H9 (cell line): ENCODE results near the gene PDE4A. TPM values are rescaled to one million over a fixed set of nuclear protein-coding genes. Genes with fewer than 3 reads are reported as not detected.
A peak's percentile ranks its signal among the peaks of the same experiment; 100 is the strongest.

ENCODE experiments used
- DNase-seq: peaks from one replicate; pipeline ENCODE4 v3.0.0-alpha.2; 2017
- H2AFZ ChIP-seq: one replicate; pipeline ENCODE4 v1.6.1; 2013; ENCODE audit warnings: mild to moderate bottlenecking, low read length, control low read depth, moderate library complexity
- H2AK5ac ChIP-seq: 2 replicates; pipeline ENCODE4 v1.6.1; 2013; ENCODE audit warnings: low read length, control low read depth, mixed read lengths; ENCODE audit not compliant: insufficient read length
- H2BK120ac ChIP-seq: one replicate; pipeline ENCODE4 v1.6.1; 2013; ENCODE audit warnings: low read depth, mild to moderate bottlenecking, low read length, control low read depth, inconsistent platforms; ENCODE audit not compliant: poor library complexity, severe bottlenecking
- H2BK12ac ChIP-seq: 2 replicates; pipeline ENCODE4 v1.6.1; 2013; ENCODE audit warnings: low read length, control low read depth, mixed read lengths, low read depth; ENCODE audit not compliant: insufficient read length
- H2BK15ac ChIP-seq: 2 replicates; pipeline ENCODE4 v1.6.1; 2013; ENCODE audit warnings: low read depth, low read length, control low read depth
- H2BK20ac ChIP-seq: one replicate; pipeline ENCODE4 v1.6.1; 2013; ENCODE audit warnings: low read depth, mild to moderate bottlenecking, low read length, control low read depth, inconsistent platforms; ENCODE audit not compliant: poor library complexity, severe bottlenecking
- H2BK5ac ChIP-seq: 2 replicates; pipeline ENCODE4 v1.6.1; 2013; ENCODE audit warnings: low read length, control low read depth, mixed read lengths; ENCODE audit not compliant: insufficient read length
- H3K14ac ChIP-seq: 2 replicates; pipeline ENCODE4 v1.6.1; 2013; ENCODE audit warnings: low read length, control low read depth; ENCODE audit not compliant: insufficient read depth
- H3K18ac ChIP-seq: 2 replicates; pipeline ENCODE4 v1.6.1; 2013; ENCODE audit warnings: low read depth, mild to moderate bottlenecking, mixed read lengths, low read length, control low read depth; ENCODE audit not compliant: insufficient read length
- H3K23ac ChIP-seq: 2 replicates; pipeline ENCODE4 v1.6.1; 2013; ENCODE audit warnings: low read length, control low read depth, mixed read lengths, low read depth; ENCODE audit not compliant: insufficient read length
- H3K23me2 ChIP-seq: 2 replicates; pipeline ENCODE4 v1.6.1; 2013; ENCODE audit warnings: low read depth, mild to moderate bottlenecking, mixed read lengths, low read length, control low read depth; ENCODE audit not compliant: insufficient read length, poor library complexity, severe bottlenecking
- H3K27ac ChIP-seq: 2 replicates; pipeline ENCODE4 v1.5.1; 2013; ENCODE audit warnings: low read length, control low read depth, mixed read lengths, low read depth; ENCODE audit not compliant: insufficient read length
- H3K27me3 ChIP-seq: 2 replicates; pipeline ENCODE4 v1.6.1; 2013; ENCODE audit warnings: low read length, control low read depth, inconsistent platforms; ENCODE audit not compliant: insufficient read depth
- H3K4ac ChIP-seq: 2 replicates; pipeline ENCODE4 v1.6.1; 2013; ENCODE audit warnings: low read depth, mild to moderate bottlenecking, control low read depth, inconsistent platforms, low read length, moderate library complexity
- H3K4me1 ChIP-seq: 2 replicates; pipeline ENCODE4 v1.6.1; 2013; ENCODE audit warnings: low read length, control low read depth, inconsistent platforms; ENCODE audit not compliant: insufficient read depth
- H3K4me2 ChIP-seq: 2 replicates; pipeline ENCODE4 v1.6.1; 2013; ENCODE audit warnings: low read length, control low read depth, mixed read lengths; ENCODE audit not compliant: insufficient read length, insufficient read depth
- H3K56ac ChIP-seq: 2 replicates; pipeline ENCODE4 v1.6.1; 2013; ENCODE audit warnings: low read depth, mild to moderate bottlenecking, mixed read lengths, low read length, control low read depth; ENCODE audit not compliant: insufficient read length
- H3K79me1 ChIP-seq: 2 replicates; pipeline ENCODE4 v1.6.1; 2013; ENCODE audit warnings: low read depth, mild to moderate bottlenecking, moderate library complexity, low read length, control low read depth, inconsistent platforms; ENCODE audit not compliant: insufficient read depth, poor library complexity, severe bottlenecking
- H3K79me2 ChIP-seq: 2 replicates; pipeline ENCODE4 v1.6.1; 2013; ENCODE audit warnings: low read length, control low read depth, inconsistent platforms; ENCODE audit not compliant: insufficient read depth
- H3K9ac ChIP-seq: 2 replicates; pipeline ENCODE4 v1.6.1; 2013; ENCODE audit warnings: low read length, control low read depth, mixed read lengths; ENCODE audit not compliant: insufficient read length; ENCODE audit errors: extremely low read depth
- H3K9me3 ChIP-seq: one replicate; pipeline ENCODE4 v1.6.1; 2013; ENCODE audit warnings: low read depth, low read length, inconsistent platforms; ENCODE audit not compliant: control insufficient read depth
- H3T11ph ChIP-seq: one replicate; pipeline ENCODE4 v1.6.1; 2013; ENCODE audit warnings: mild to moderate bottlenecking, low read length, control low read depth, inconsistent platforms
- H4K20me1 ChIP-seq: one replicate; pipeline ENCODE4 v1.6.1; 2013; ENCODE audit not compliant: control insufficient read depth, insufficient read length, insufficient read depth
- H4K5ac ChIP-seq: 2 replicates; pipeline ENCODE4 v1.6.1; 2013; ENCODE audit warnings: low read depth, mild to moderate bottlenecking, mixed read lengths, low read length, control low read depth; ENCODE audit not compliant: insufficient read length
- H4K8ac ChIP-seq: replicated peaks from 2 replicates; pipeline ENCODE4 v1.6.1; 2013; ENCODE audit warnings: low read length, control low read depth, mixed read lengths, low read depth; ENCODE audit not compliant: insufficient read length
- H4K91ac ChIP-seq: 2 replicates; pipeline ENCODE4 v1.6.1; 2013; ENCODE audit warnings: low read depth, mild to moderate bottlenecking, moderate library complexity, mixed read lengths, low read length, control low read depth; ENCODE audit not compliant: insufficient read length
- H3K27ac Mint-ChIP-seq, 3 experiments: 2 replicates in 2 of 3; 3 replicates in 1 of 3; pipeline ENCODE4 v1.8.0; 2020 to 2021; ENCODE audit warnings: mixed read lengths in 3 of 3, mild to moderate bottlenecking in 1 of 3, moderate library complexity in 1 of 3
- H3K27me3 Mint-ChIP-seq: 2 replicates; pipeline ENCODE4 v1.8.0; 2021; ENCODE audit warnings: low read depth, mild to moderate bottlenecking, moderate library complexity, mixed read lengths
- H3K36me3 Mint-ChIP-seq, 3 experiments: 2 replicates in 2 of 3; 3 replicates in 1 of 3; pipeline ENCODE4 v1.8.0; 2020 to 2021; ENCODE audit warnings: low read depth in 3 of 3, mixed read lengths in 3 of 3; ENCODE audit not compliant: insufficient read depth in 1 of 3
- H3K4me1 Mint-ChIP-seq, 2 experiments: 2 replicates each; pipeline ENCODE4 v1.8.0; 2020; ENCODE audit warnings: mixed read lengths in 2 of 2
- H3K4me3 Mint-ChIP-seq, 2 experiments: 2 replicates in 1 of 2; 3 replicates in 1 of 2; pipeline ENCODE4 v1.8.0; 2020 to 2021; ENCODE audit warnings: mild to moderate bottlenecking in 2 of 2, mixed read lengths in 2 of 2, moderate library complexity in 1 of 2
- H3K9me3 Mint-ChIP-seq, 2 experiments: 2 replicates in 1 of 2; 3 replicates in 1 of 2; pipeline ENCODE4 v1.8.0; 2020; ENCODE audit warnings: mild to moderate bottlenecking in 2 of 2, mixed read lengths in 2 of 2, moderate library complexity in 1 of 2
- WGBS: extraction: QIAGEN DNeasy Blood & Tissue Kit; methylation state at CpG from one replicate; pipeline ENCODE4 v1.1.7; 2013; ENCODE audit warnings: missing lambda C conversion rate, low lambda C conversion rate, mixed read lengths; ENCODE audit not compliant: insufficient read length; ENCODE audit errors: extremely low coverage; 5-methylcytosine and 5-hydroxymethylcytosine counted together
- long read RNA-seq: library from polyadenylated mRNA; unstranded; transcript quantifications from one replicate; pipeline ENCODE4 v2.0.0, GENCODE V29; 2020
- total RNA-seq: library from RNA; stranded (reverse); gene quantifications from 2 replicates; pipeline ENCODE4 v1.2.1, GENCODE V29; 2021
- TF ChIP-seq, protein P1 (sequence below): fragments of 200-600 bp; sonication (generic); conservative IDR thresholded peaks from 3 replicates; pipeline ENCODE4 v1.8.0; 2021; ENCODE audit warnings: antibody characterized with exemption, mild to moderate bottlenecking

PDE4A gene
- total RNA-seq, result 8.5 and 8.9 TPM in 2 replicates
- long read RNA-seq, partial matches to known transcripts, result 25 of 34 reads
- long read RNA-seq, other reads (novel, unspliced or antisense), result 7 of 34 reads

DNA sequence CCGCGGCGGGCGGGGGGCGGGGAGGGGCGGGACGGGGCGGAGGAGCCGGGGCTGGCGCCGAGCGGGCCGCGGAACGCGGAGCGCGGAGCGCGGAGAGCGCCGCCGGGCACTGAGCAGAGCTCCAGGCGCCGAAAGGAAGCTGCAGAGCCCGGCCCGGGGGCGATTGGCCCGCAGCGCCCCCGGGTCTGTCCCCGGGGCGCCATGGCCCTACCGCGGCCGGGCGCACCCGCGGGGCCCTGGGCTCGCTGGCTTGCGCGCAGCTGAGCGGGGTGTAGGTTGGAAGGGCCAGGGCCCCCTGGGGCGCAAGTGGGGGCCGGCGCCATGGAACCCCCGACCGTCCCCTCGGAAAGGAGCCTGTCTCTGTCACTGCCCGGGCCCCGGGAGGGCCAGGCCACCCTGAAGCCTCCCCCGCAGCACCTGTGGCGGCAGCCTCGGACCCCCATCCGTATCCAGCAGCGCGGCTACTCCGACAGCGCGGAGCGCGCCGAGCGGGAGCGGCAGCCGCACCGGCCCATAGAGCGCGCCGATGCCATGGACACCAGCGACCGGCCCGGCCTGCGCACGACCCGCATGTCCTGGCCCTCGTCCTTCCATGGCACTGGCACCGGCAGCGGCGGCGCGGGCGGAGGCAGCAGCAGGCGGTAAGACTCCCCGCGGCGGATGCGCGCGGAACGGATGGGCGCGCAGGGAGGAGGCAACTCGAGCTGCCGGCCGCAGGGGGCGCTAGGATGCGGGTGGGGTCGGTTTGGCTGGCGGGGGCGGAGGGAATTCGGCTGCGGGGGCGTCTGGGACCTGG is at the start of gene PDE4A:
Gene PDE4A, plus strand, starts transcription at position 95 of the 796 bp plus-strand sequence. Its CDS starts 227 bp downstream, at position 322.
- no peaks in the 10 kb centered on the region for H3K79me2 ChIP-seq
- H2BK15ac ChIP-seq, result no peak within 1 kb of the TSS
- H3K4me2 ChIP-seq, result peak within 1 kb of the TSS; percentile 80
- H2AFZ ChIP-seq, result no peak within 1 kb of the TSS
- H3K23ac ChIP-seq, result no peak within 1 kb of the TSS
- H2BK120ac ChIP-seq, result no peak within 1 kb of the TSS
- H2BK20ac ChIP-seq, result no peak within 1 kb of the TSS
- Mint-ChIP-seq H3K4me1 (peaks cover 33 to 44% of the 10 kb centered on the region in 2 experiments), H3K36me3 (no peaks in the 10 kb centered on the region), H3K27ac (peak within 1 kb of the TSS in 1 of 3 experiments; percentile 0; a peak in 2 of 7 replicates), H3K27me3 (peaks cover 93% of the 10 kb centered on the region), H3K4me3 (peak within 1 kb of the TSS; percentile 68 to 83), H3K9me3 (no peaks in the 10 kb centered on the region; a peak in 1 of 5 replicates)
- no peak within 1 kb of the TSS for H4K5ac ChIP-seq
- H3K27ac ChIP-seq, result no peak within 1 kb of the TSS
- H3K4me1 ChIP-seq, result peaks cover 2% of the 10 kb centered on the region; the same call in 1 of the 2 replicates
- H3K18ac ChIP-seq, result no peak within 1 kb of the TSS
- peak; percentile 57 for DNase-seq
- H4K8ac ChIP-seq, result no peak within 1 kb of the TSS
- no peak within 1 kb of the TSS for H3K4ac ChIP-seq
- no peaks in the 10 kb centered on the region for H3K79me1 ChIP-seq
- H2BK12ac ChIP-seq, result no peak within 1 kb of the TSS
- peaks cover 18% of the 10 kb centered on the region for H3K23me2 ChIP-seq
- TF ChIP-seq, protein P1, sequence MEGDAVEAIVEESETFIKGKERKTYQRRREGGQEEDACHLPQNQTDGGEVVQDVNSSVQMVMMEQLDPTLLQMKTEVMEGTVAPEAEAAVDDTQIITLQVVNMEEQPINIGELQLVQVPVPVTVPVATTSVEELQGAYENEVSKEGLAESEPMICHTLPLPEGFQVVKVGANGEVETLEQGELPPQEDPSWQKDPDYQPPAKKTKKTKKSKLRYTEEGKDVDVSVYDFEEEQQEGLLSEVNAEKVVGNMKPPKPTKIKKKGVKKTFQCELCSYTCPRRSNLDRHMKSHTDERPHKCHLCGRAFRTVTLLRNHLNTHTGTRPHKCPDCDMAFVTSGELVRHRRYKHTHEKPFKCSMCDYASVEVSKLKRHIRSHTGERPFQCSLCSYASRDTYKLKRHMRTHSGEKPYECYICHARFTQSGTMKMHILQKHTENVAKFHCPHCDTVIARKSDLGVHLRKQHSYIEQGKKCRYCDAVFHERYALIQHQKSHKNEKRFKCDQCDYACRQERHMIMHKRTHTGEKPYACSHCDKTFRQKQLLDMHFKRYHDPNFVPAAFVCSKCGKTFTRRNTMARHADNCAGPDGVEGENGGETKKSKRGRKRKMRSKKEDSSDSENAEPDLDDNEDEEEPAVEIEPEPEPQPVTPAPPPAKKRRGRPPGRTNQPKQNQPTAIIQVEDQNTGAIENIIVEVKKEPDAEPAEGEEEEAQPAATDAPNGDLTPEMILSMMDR, result peak; percentile 70
- no peak within 1 kb of the TSS for H4K91ac ChIP-seq
- H4K20me1 ChIP-seq, result no peaks in the 10 kb centered on the region
- no peak within 1 kb of the TSS for H3K56ac ChIP-seq
- no peak within 1 kb of the TSS for H3K9ac ChIP-seq
- peaks cover 55% of the 10 kb centered on the region for H3K27me3 ChIP-seq
- no peak within 1 kb of the TSS for H3K14ac ChIP-seq
- no peak within 1 kb of the TSS for H2AK5ac ChIP-seq
- no CpG with 5 or more reads among the region's 104 CpGs for WGBS
- H3T11ph ChIP-seq, result no peak within 1 kb of the TSS
- H2BK5ac ChIP-seq, result no peak within 1 kb of the TSS
- H3K9me3 ChIP-seq, result no peaks in the 10 kb centered on the region
